Uterus (tissue), 4 donors: ENCODE measurements around the gene RBM5. TPM values are rescaled to one million over a fixed set of nuclear protein-coding genes. Genes with fewer than 3 reads are reported as not detected.

Source experiments
- DNase-seq, 2 donors: peaks; one replicate each; pipeline ENCODE4 v3.0.0-alpha.2; 2019 to 2020
- H3K27ac ChIP-seq, 2 donors: fragments of 200-600 bp; sonication (generic); 1 replicate in 1 of 2; 2 replicates in 1 of 2; pipeline ENCODE4 v1.5.1; 2016 to 2018
- H3K27me3 ChIP-seq, 2 donors: fragments of 200-600 bp; sonication (generic); one replicate each; pipeline ENCODE4 v1.5.1; 2018 to 2019; ENCODE audit warnings: control low read depth in 1 of 2
- H3K36me3 ChIP-seq, 2 donors: fragments of 200-600 bp; sonication (generic); one replicate each; pipeline ENCODE4 v1.5.1; 2019; ENCODE audit warnings: control low read depth in 1 of 2
- H3K4me1 ChIP-seq, 2 donors: fragments of 200-600 bp; sonication (generic); one replicate each; pipeline ENCODE4 v1.5.1; 2018 to 2019; ENCODE audit warnings: control low read depth in 1 of 2
- H3K4me3 ChIP-seq, 2 donors: fragments of 200-600 bp; sonication (generic); 1 replicate in 1 of 2; 2 replicates in 1 of 2; pipeline ENCODE4 v1.5.1; 2018 to 2019; ENCODE audit warnings: mild to moderate bottlenecking in 1 of 2
- H3K9me3 ChIP-seq, 2 donors: fragments of 200-600 bp; sonication (generic); one replicate each; pipeline ENCODE4 v1.5.1; 2019; ENCODE audit warnings: control low read depth in 1 of 2
- POLR2A ChIP-seq, 2 donors: fragments of 450-650 bp; IDR thresholded peaks; one replicate each; pipeline ENCODE4 v1.6.1; 2016; ENCODE audit warnings: antibody characterized with exemption in 2 of 2, mild to moderate bottlenecking in 1 of 2, moderate library complexity in 1 of 2
- intact Hi-C: fragments of 100-400 bp; cut with DNase I; formaldehyde crosslinking; loops from one replicate; pipeline ENCODE4 v1.15.1; 2023; ENCODE audit warnings: low total_unique reads
- total RNA-seq, 4 donors: library from RNA; depleted of rRNA in 3 of 4; stranded (reverse); fragments of >200 nt in 3 of 4; gene quantifications; one replicate each; pipeline versions ENCODE4 v1.1.0 to v1.2.4, GENCODE V29; 2014 to 2023
- TF ChIP-seq, protein P1 (sequence below), 4 experiments: fragments of 200-600 bp in 2 of 4; fragments of 450-650 bp in 2 of 4; sonication (generic) in 2 of 4; IDR thresholded peaks; one replicate each; pipeline ENCODE4 v1.5.1; 2016 to 2019; ENCODE audit warnings: antibody characterized with exemption in 4 of 4, mild to moderate bottlenecking in 2 of 4, moderate library complexity in 1 of 4
- donor health status: DM: yes; HTN: yes; CAD: no.

RBM5 gene
- total RNA-seq, 4 donors from 2014 or later: 154 to 345 (median 197) TPM

DNA sequence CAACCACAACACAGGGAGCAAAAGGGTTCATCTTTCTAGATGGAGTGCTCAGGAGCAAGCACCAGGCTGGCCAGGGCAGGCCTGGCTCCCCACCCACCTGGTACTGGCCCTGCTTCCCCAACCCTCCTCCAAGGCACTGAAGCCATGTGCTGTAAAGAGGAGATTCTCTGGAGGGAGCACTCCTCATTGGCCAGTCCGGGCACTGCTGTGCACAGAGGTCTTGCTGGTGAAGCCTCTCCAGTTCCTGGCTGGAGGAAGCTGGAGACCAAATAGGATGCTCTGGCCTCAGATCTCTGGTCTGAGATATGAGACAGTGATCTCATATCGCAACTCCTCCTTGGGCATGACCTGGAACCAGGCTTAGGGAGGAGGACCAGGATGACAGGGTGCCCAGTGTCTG lies 58.7 kb downstream of the RBM5 start:
- Histone ChIP-seq H3K9me3 (no peaks in the 10 kb centered on the region), H3K4me1 (no peaks in the 10 kb centered on the region), H3K36me3 (no peaks in the 10 kb centered on the region), H3K27me3 (no peaks in the 10 kb centered on the region), H3K4me3 (no peak overlapping the region), H3K27ac (no peak overlapping the region)
- DNase-seq: no peak
- intact Hi-C loops: no loop called here
- TF ChIP-seq POLR2A (IDR thresholded peaks at IDR 0.05): no peak
- TF ChIP-seq, protein P1, sequence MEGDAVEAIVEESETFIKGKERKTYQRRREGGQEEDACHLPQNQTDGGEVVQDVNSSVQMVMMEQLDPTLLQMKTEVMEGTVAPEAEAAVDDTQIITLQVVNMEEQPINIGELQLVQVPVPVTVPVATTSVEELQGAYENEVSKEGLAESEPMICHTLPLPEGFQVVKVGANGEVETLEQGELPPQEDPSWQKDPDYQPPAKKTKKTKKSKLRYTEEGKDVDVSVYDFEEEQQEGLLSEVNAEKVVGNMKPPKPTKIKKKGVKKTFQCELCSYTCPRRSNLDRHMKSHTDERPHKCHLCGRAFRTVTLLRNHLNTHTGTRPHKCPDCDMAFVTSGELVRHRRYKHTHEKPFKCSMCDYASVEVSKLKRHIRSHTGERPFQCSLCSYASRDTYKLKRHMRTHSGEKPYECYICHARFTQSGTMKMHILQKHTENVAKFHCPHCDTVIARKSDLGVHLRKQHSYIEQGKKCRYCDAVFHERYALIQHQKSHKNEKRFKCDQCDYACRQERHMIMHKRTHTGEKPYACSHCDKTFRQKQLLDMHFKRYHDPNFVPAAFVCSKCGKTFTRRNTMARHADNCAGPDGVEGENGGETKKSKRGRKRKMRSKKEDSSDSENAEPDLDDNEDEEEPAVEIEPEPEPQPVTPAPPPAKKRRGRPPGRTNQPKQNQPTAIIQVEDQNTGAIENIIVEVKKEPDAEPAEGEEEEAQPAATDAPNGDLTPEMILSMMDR (IDR thresholded peaks at IDR 0.05): no peak

- no peak for DNase-seq
- no peak overlapping the region for H3K4me3 ChIP-seq
- no peaks in the 10 kb centered on the region for H3K4me1 ChIP-seq
- intact Hi-C loops: no loop called here
- TF ChIP-seq, protein P1 (IDR thresholded peaks at IDR 0.05): no peak
- no peak for TF ChIP-seq POLR2A (IDR thresholded peaks at IDR 0.05)
- H3K36me3 ChIP-seq: no peaks in the 10 kb centered on the region
- no peak overlapping the region for H3K27ac ChIP-seq
- H3K9me3 ChIP-seq: no peaks in the 10 kb centered on the region
- H3K27me3 ChIP-seq: no peaks in the 10 kb centered on the region
These were observed 59.1 kb downstream of the RBM5 start for GRCh38 chr3:50147861-50148260.

- intact Hi-C loops: no loop called here
- peaks cover 0 to 5% of the 10 kb centered on the region in 2 donors for H3K4me1 ChIP-seq
- no peak overlapping the region for H3K27ac ChIP-seq
These were observed 61.7 kb downstream of the RBM5 start for GRCh38 chr3:50150404-50150750.

GRCh38 chr3:50150863-50151686 lies 62.4 kb downstream of the RBM5 start:
- Histone ChIP-seq H3K27me3 (no peaks in the 10 kb centered on the region), H3K9me3 (no peaks in the 10 kb centered on the region), H3K4me3 (no peak overlapping the region), H3K27ac (no peak overlapping the region), H3K36me3 (no peaks in the 10 kb centered on the region), H3K4me1 (peaks cover 0 to 11% of the 10 kb centered on the region in 2 donors)
- intact Hi-C loops: no loop called here
- no peak for DNase-seq
- TF ChIP-seq, protein P1 (IDR thresholded peaks at IDR 0.05): no peak
- TF ChIP-seq POLR2A (IDR thresholded peaks at IDR 0.05): no peak

More at GRCh38 chr3:50150404-50150750, 61.7 kb downstream of the RBM5 start:
- H3K27me3 ChIP-seq: no peaks in the 10 kb centered on the region
- no peak for DNase-seq
- no peaks in the 10 kb centered on the region for H3K9me3 ChIP-seq
- no peaks in the 10 kb centered on the region for H3K36me3 ChIP-seq
- H3K4me3 ChIP-seq: no peak overlapping the region
- TF ChIP-seq, protein P1 (IDR thresholded peaks at IDR 0.05): no peak
- no peak for TF ChIP-seq POLR2A (IDR thresholded peaks at IDR 0.05)

DNA sequence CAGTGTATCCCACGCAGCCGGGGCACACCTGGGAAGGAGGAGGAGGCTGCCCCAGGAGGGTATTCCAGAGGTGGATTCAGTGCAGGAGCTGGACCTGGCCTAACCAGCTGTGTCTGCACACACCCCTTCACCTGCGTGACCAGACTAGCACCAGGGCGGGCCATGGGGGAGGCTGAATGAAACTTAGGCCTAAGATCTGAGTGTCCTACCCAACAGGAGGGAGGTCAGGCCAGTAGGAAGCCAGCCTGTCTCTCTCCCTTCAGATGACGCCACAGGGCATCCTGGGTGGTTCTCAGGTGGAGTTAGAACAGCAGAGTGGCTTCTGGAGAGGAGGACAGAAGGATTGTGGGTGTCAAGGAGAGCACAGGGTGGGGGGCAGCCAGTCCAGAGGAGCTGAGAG lies 63.0 kb downstream of the RBM5 start:
- no peaks in the 10 kb centered on the region for H3K27me3 ChIP-seq
- H3K9me3 ChIP-seq: no peaks in the 10 kb centered on the region
- no peak for TF ChIP-seq POLR2A (IDR thresholded peaks at IDR 0.05)
- TF ChIP-seq, protein P1 (IDR thresholded peaks at IDR 0.05): no peak
- no peak overlapping the region for H3K27ac ChIP-seq
- no peaks in the 10 kb centered on the region for H3K36me3 ChIP-seq
- DNase-seq: no peak
- H3K4me1 ChIP-seq: peaks cover 0 to 12% of the 10 kb centered on the region in 2 donors
- no peak overlapping the region for H3K4me3 ChIP-seq
- intact Hi-C loops: no loop called here
